HG02943 (cell line): ENCODE results near the gene MICAL3.

Experiments used
- ATAC-seq: cut with Tn5 transposase; IDR thresholded peaks from one replicate; pipeline ENCODE4 v1.9.1; 2021; ENCODE audit warnings: mild to moderate bottlenecking, low read depth, moderate library complexity; ENCODE audit not compliant: unreplicated experiment

The MICAL3 gene

DNA sequence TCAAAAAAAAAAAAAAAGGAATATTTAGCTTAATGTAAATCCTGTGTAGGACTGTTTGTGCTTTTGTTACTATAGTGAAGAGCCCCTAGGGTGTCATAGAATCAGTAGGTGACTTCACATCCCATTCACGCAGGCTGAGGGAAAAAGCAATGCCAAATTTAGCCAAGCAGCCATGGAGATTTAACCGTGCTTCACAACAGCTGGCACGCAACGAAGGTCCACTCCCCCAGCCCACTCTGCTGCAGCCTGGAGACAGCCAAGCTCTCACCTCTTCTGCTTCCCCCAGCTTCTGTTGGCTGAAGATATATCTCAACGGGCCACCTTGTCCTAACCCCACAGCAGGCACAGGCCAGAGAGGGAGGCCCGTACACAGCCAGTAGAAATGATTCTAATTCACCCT is 171.3 kb downstream of the MICAL3 start:
- no peak for ATAC-seq

- ATAC-seq, result no peak
Measured at GRCh38 chr22:17851759-17852158, 172.6 kb downstream of the MICAL3 start.

- ATAC-seq, result no peak
Measured at GRCh38 chr22:17847360-17848078, 176.8 kb downstream of the MICAL3 start.

GRCh38 chr22:17846326-17846992 is 177.9 kb downstream of the MICAL3 start:
- no peak for ATAC-seq

DNA sequence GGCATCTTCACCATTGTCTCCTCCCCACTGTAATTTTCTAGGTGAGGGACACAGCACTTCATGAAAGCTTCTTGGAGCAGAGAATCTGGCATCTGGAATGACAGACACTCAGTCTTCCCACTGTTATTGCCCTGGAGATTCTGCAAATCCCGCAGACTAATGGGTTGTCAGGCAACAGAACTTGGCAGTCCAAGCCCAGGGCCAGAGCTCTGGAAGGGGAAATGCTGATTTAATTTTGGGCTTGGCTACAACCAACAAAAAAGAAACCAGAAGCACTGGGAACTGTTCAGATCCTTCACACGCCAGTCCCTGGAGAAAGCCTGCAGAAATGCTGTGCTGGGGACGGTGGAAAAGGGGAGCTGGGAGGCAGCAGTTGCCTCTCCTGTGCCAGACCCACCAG is 178.6 kb downstream of the MICAL3 start:
- ATAC-seq, result no peak

GRCh38 chr22:17845327-17845726 is 179.0 kb downstream of the MICAL3 start:
- ATAC-seq, result no peak

DNA sequence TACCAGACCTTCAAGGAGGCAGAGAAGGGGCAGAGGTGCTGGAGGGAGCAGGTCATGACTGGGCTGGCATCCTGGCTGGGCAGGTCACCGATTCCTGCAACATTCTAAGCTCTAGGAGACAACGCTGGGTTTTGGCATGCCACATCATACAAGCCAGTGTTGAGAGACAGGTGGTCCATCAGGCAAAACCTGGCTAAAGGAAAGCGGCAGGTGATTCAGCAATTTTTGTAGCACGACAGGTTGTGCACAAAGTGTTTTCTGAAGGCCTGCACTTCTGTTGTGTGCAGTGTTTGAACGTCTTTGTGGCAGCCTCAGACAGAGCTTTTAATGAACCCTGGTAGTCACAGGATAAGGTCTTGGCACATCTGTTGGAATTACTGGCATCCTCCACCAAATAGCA is 180.2 kb downstream of the MICAL3 start:
- ATAC-seq, result no peak

- no peak for ATAC-seq
Measured at GRCh38 chr22:17842386-17842785, 182.0 kb downstream of the MICAL3 start.

- no peak for ATAC-seq
Measured at GRCh38 chr22:17841836-17842235, 182.5 kb downstream of the MICAL3 start.

GRCh38 chr22:17838180-17838865 is 186.0 kb downstream of the MICAL3 start:
- no peak for ATAC-seq

GRCh38 chr22:17836992-17837742 is 187.2 kb downstream of the MICAL3 start:
- no peak for ATAC-seq

DNA sequence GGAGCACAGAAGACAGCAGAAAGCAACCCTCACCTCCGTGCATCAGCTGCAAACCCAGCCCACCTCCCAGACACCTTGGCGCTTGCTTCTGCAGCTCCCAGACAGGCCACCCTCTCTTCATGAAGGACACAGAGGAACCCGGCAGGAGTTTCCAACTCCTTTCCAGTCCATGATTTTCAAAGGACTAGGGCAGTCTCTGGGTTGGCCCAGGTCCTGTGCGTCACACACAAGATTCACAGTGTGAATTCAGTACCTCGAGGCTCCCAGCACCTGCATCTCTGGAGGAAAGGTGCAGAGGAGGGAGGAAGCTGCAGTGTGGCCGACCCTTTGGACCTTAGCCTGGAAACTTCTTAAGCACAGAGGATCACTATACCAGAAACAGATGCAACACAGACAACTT is 189.1 kb downstream of the MICAL3 start:
- ATAC-seq, result no peak

- no peak for ATAC-seq
Measured at GRCh38 chr22:17833489-17833888, 190.9 kb downstream of the MICAL3 start.

DNA sequence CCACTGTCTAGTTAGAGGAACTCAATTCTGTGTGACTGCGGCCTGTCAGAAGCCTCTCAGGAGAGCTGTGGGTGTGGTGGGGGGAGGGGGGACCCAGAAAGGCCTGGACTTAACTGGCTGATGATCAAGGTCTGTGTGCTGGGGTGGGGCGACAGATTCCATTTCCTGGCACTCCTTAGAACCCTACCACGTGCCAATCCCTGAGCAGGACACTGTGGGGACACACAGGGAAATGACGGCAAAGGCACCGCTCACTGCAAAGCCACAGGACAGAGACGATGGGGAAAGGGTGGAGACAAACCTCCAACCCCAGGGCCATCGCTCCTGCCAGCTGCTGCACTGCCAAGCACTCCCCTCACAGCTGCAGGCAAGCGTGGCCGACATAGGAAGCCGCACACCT is 191.7 kb downstream of the MICAL3 start:
- no peak for ATAC-seq

GRCh38 chr22:17831501-17832251 is 192.7 kb downstream of the MICAL3 start:
- no peak for ATAC-seq

DNA sequence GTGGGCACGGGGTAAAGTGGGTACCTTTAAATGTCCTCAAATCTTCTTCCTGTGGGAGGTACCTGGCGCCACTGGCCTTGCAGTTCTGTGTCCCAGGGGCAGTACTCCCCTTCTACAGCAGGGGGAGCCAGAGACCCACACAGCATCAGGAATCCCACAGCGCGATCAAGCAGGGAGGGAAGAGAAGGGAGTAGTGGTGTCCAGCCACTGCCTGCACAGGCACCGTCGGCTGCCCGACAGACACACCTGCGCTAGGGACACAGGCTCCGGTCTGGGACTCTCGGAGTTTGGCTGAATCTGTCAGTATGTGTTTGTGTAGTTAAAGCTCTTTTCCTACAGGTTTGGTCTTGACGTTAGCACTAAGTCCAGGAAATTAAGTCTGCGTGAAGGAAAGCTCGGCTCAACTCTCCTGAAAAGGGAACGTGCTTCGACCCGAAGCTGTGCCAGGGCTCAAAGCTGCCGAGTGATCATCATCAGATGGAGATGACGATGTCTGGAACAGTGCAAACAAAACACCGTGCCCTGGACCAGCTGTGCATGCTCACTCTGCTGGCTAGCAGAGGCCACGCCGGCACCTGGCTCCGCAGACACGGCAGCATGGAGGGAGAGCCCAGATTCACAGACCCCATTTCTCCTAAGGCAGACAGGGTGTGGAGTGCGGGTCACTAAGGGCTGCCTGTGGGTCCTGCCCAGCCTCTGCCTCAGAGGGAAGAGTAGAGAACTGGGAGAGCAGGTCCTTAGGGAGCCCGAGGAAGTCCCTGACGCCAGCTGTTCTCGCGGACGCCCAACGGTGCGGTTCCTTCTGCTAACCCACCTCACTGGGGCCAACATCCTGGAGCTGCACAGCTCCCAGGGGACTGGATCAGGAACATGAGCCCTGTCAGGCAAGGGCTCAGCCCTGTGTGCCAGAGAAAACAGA is 194.1 kb downstream of the MICAL3 start:
- peak; percentile 82 for ATAC-seq

DNA sequence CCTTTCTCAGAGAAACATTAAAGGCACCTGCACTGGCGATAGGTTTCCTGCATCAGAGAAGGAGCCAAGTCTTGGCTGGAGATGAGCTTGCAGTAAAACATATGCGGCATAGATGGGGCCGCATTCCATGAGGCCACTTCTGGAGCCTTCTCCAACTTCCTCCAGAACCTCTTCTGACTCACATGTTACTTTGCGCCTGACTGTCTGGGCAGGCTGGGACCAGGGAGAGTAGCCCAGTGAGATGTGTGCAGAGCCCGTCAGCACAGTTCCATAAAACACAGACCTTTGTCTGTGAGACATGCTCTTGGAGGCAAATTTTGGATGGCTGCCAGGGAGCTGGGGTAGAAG is 194.7 kb downstream of the MICAL3 start:
- ATAC-seq, result no peak

- ATAC-seq, result no peak
Measured at GRCh38 chr22:17828502-17829080, 195.8 kb downstream of the MICAL3 start.

- ATAC-seq, result no peak
Measured at GRCh38 chr22:17827466-17827865, 196.9 kb downstream of the MICAL3 start.
